Measurements from ENCODE around the gene GXYLT1.
A peak's percentile ranks its signal among the peaks of the same experiment; 100 is the strongest.
"Not testable (repeated sequence)": the region's sequence is repeated elsewhere in the genome, so short reads cannot be mapped to it uniquely, and the experiment has no call there.

The GXYLT1 gene

DNA sequence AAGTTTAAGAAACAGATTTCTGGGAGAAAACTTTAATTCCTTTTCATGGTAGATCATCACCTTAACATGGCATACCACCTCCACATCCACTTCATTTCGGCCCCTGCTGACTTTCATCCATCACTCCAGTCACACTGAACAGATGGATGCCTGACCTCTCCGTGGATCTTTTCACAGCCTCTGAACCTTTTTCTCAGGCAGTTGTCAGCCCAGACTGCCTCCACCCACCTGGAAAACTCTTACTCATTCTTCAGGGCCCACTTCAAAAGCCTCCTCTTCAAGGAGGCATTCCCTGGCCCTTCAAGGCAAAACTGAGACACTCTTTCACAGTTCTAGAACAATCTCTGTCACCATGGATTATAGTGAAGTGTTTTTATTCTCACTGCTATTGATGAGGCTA is 52.9 kb downstream of the GXYLT1 start:
- DNase-seq: no peak

DNA sequence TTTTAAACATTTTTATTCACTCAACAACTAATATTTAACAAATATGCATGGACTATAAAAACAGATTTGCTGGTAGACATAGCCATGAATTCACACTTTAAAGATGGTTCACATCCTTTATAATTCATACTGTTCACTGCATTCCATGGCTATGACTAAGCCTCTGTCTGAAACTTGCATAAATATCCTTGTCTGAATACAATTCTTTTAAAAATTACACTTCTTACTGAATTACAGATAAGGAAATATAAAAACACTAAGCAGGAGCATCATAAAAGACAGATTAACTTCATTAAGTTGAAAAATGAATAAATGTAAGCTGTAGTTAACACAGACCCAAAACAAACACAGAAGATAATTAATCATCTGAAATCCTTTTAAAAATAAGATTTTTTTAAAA is 53.8 kb downstream of the GXYLT1 start:
- no peak for DNase-seq

DNA sequence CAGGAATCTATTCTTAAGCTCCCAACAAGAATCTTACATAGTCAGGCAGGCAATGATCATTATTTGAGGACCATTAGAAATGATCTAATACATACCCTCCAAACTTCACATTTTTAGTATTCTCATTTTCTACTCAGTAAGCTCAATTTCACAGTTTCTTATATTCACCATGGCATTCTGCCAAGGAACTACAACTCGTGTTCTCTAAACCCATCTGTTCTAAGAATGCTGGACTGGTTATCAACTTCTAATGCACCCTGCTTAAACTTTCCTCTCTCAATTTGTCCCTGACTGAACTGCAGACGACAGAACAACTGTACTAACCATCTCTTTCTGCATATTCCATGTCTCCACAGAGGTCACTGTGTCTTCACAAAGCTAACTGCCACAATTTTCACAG is 58.6 kb downstream of the GXYLT1 start:
- DNase-seq: peak; percentile 8

DNA sequence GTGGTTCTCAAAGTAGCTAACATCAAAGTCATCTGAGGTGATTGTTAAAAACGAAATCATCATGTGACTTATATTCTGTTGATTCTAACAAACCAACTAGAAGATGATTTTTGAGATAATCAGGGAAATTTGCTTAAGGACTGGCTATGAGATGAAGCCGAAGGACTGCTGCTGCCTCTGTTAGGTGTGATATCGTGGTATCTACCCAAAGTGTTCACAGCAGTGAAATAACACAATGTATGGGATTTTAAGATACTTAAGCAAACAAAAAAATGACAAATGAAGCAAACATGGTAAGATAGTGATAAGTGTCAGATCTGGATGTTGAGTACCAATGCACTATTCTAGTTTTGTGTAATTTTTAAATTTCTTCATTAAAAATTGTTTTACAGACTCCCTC is 59.1 kb downstream of the GXYLT1 start:
- no peak for DNase-seq

DNA sequence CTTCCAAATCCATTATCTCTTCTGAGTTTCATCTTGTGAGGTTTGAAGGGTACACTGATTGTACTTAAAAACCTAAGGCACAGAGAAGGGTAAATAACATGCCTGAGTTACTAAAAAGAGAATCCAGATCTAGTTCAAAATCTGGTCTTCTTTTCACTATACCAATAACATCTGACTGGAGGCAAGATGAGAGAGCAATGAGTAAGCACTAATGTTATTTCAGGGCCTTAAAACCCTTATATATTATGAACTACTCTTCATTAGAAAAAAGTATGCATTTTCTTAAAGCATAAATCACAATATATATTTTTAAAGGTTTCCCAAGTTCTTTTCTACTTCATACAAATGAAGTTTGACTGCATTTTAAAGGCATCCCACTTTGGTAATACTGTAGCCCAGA is 60.2 kb downstream of the GXYLT1 start:
- DNase-seq: no peak

DNA sequence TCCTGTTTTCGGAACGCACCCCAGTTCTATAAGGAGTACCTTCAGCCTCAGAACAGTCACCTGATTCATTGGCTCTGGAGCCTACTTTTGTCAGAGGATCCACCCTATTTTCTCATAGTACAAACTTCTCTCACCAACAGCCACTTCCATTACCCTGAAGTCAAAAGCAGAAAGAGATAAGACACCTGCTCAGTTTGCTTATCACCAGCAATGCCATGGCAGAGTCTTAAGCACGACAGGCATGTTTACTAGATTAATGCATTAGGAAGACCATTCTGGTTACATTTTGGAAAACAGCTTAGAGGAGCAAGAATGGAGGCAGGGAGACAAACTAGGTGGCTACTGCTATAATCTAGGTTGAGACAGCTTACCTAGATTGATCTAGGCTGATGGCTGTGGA is 67.7 kb downstream of the GXYLT1 start:
- no peak for DNase-seq

DNA sequence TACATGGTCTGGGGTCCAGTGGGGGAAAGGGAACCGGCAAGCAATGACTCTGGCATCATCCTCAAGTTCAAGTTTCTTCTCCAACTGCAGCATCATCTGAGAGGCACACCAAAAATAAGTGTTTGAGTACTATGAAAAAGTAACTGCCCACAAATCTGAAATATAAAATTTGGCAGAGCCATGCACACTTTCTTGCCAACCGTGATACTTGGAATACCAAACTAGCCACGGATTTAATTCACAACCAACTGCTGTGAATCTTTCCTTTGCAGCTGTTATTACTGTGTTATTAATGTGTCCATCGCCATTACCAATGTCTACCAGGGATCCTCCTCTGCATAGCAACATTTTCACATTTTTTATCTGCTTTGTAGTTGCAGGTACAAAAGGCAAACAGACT is 74.6 kb downstream of the GXYLT1 start:
- DNase-seq: no peak

DNA sequence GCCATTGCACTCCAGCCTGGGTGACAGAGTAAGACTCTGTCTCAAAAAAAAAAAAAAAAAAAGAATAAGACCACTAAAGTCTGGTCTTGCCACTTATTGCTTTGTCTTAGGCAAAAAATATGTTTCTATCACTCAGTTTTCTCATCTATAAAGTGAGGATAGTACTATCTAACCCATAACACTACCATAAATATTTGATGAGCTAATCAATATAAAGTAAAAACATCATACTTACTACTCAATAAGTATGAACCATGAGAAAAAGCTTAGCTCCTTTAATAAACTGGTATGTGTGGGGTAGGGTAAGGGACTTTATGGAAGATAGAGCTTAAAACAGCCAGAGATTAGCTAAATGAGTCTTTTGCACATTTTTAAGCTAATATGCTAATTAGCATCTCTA is 85.5 kb downstream of the GXYLT1 start:
- DNase-seq: no peak

DNA sequence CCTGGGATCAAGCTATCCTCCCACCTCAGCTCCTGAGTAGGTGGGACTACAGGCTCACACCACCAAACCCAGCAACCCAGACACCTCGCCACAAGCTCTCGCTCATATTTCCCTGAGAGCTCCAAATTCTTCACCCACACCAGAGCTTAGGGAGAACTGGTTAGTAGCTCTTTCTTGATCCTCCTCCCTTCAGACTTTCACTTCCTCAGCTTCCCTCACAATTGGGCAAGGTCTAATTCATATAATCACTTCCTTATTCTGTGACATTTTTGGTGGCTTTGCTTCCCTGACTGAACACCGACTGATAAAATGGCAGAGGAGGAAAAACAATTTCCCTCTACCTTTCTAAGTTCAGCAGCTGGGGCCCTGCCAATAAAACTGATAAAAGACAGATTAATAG is 88.5 kb downstream of the GXYLT1 start:
- DNase-seq: no peak

DNA sequence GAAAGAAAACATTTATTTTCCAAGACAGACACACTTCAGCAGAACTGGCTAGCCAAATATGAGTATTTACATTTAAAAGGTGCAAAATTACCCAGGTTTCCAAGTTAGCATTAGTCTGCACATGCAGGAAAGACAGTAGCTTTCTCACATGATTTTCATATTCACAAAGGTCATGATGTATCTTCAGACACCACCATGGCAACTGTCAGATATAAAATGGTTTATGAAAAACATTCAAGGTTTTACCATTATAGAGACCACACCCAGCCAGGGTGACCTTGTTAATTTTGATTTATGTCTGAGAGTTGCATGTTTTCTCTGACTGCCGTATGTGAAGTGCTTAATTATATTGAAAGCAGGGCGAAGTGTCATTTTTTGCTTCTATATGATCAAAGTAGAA is 91.2 kb downstream of the GXYLT1 start:
- no peak for DNase-seq

DNA sequence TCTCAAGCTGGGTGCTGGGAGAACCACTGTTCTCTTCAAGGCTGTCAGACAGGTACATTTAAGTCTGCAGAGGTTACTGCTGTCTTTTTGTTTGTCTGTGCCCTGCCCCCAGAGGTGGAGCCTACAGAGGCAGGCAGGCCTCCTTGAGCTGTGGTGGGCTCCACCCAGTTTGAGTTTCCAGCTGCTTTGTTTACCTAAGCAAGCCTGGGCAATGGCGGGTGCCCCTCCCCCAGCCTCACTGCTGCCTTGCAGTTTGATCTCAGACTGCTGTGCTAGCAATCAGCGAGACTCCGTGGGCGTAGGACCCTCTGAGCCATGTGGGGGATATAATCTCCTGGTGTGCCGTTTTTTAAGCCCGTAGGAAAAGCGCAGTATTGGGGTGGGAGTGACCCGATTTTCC is 95.7 kb downstream of the GXYLT1 start:
- DNase-seq: not testable (repeated sequence)

DNA sequence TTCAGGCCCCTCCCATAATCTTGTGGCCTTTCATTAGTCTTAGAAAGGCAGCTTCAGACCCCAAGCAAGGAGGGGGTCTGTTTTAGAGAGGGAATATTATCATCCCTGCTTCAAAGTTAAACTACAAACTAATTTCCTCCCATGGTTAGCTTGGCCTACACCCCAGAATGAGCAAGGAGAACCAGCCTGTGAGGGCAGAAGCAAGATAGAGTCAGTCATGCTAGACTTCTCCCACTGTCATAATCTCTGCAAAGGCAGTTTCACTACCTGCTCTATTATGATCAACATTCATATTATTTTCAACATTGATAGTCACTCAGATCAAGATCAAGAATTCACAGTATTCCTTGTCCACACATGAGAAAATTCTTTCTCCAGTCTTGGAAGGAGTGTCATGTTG is 105.1 kb downstream of the GXYLT1 start:
- no peak for DNase-seq

DNA sequence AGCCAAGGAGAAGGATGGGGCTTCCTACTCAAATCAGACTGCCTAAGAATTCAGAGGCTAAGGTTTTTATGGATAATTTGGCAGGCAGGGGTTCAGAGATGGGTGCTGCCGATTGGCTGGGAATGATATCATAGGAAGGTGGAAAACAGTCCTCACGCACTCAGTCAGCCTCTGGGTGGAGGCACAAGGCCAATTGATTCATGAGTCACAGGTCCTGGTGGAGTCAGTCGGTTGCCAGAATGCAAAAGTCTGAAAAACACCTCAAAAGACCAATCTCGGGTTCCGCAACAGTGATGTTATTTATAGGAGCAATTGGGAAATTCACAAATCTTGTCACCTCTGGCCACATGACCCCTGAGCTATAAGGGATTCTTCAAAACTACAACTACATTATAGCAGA is 105.5 kb downstream of the GXYLT1 start:
- DNase-seq: no peak

DNA sequence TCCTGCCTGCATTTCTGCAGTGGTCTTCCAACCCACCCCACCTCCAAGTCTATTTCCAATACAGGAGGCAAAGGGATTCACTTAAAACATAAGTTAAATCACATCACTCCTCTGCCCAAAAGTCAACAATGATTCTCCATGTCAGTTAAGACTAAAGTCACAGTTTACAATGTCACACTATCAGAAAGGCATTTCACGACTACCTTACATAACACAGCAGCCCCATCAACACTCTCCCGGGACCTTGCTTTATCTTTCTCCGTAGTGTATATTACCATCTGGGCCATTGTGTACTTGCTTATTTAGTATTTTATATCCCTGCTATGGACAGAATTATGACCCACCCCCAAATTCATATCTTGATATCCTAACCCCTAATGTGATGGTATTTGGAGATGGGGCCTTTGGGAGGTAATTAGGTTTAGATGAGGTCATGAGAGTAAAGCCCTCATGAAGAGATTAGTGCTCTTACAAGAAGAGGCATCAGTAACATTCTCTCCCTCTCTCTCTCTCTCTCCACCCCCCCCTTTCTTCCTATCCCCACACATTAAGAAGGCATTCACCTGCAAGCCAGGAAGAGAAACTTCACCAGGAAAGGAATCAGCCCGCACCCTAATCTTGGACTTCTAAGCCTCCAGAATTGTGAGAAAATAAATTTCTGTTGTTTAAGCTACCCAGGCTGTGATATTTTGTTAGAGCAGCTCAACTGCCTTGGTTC is 112.7 kb downstream of the GXYLT1 start:
- no peak for DNase-seq
